ENCODE measurements around the gene MRGPRX4.
"Not testable (repeated sequence)": the region's sequence is repeated elsewhere in the genome, so short reads cannot be mapped to it uniquely, and the experiment has no call there.

MRGPRX4 gene

GRCh38 chr11:18172666-18173065, at the start of gene MRGPRX4:
Gene MRGPRX4, plus strand, starts transcription at chr11:18172837. Its CDS starts 420 bp downstream, at chr11:18173257.
- no peak for DNase-seq

GRCh38 chr11:18131115-18131514, 41.5 kb upstream of the MRGPRX4 start:
- DNase-seq: not testable (repeated sequence)

- DNase-seq: no peak
Observed at GRCh38 chr11:18132341-18132740, 40.3 kb upstream of the MRGPRX4 start, which contains the start of gene MRGPRX3. Gene MRGPRX3, plus strand, starts transcription at chr11:18132571. Its CDS starts 4,632 bp downstream, at chr11:18137203.

GRCh38 chr11:18135308-18135707, 37.3 kb upstream of the MRGPRX4 start:
- DNase-seq: no peak

- DNase-seq: no peak
Observed at GRCh38 chr11:18137186-18137800, 35.3 kb upstream of the MRGPRX4 start.

GRCh38 chr11:18140145-18140544, 32.5 kb upstream of the MRGPRX4 start:
- DNase-seq: no peak

GRCh38 chr11:18144243-18144642, 28.4 kb upstream of the MRGPRX4 start:
- no peak for DNase-seq

GRCh38 chr11:18145025-18145424, 27.6 kb upstream of the MRGPRX4 start:
- no peak for DNase-seq

- no peak for DNase-seq
Observed at GRCh38 chr11:18145837-18146236, 26.8 kb upstream of the MRGPRX4 start.

GRCh38 chr11:18151581-18151980, 21.1 kb upstream of the MRGPRX4 start:
- no peak for DNase-seq

GRCh38 chr11:18168372-18168771, 4.3 kb upstream of the MRGPRX4 start:
- no peak for DNase-seq

GRCh38 chr11:18171377-18172000, 1.1 kb upstream of the MRGPRX4 start:
- DNase-seq: no peak

- no peak for DNase-seq
Observed at GRCh38 chr11:18173225-18173866, 709 bp downstream of the MRGPRX4 start.

GRCh38 chr11:18188796-18189195, 16.2 kb downstream of the MRGPRX4 start:
- no peak for DNase-seq

GRCh38 chr11:18189476-18190245, 17.0 kb downstream of the MRGPRX4 start:
- DNase-seq: not testable (repeated sequence)

GRCh38 chr11:18191376-18191775, 18.7 kb downstream of the MRGPRX4 start:
- no peak for DNase-seq

- DNase-seq: no peak
Observed at GRCh38 chr11:18193010-18193409, 20.4 kb downstream of the MRGPRX4 start.

GRCh38 chr11:18196532-18196931, 23.9 kb downstream of the MRGPRX4 start:
- DNase-seq: no peak

GRCh38 chr11:18197738-18198137, 25.1 kb downstream of the MRGPRX4 start:
- DNase-seq: not testable (repeated sequence)

GRCh38 chr11:18203723-18204122, 31.1 kb downstream of the MRGPRX4 start:
- no peak for DNase-seq

- no peak for DNase-seq
Observed at GRCh38 chr11:18204220-18204619, 31.6 kb downstream of the MRGPRX4 start.

GRCh38 chr11:18204771-18205170, 32.1 kb downstream of the MRGPRX4 start:
- no peak for DNase-seq

GRCh38 chr11:18209058-18209457, 36.4 kb downstream of the MRGPRX4 start:
- DNase-seq: no peak
